Measurements from ENCODE around the gene ASPHD1.

The ASPHD1 gene

GRCh38 chr16:29894352-29894751, 5.9 kb upstream of the ASPHD1 start:
- H2BK120ac ChIP-seq (ENCODE audit: low read depth, low read length) = no peak overlapping the region
- H4K91ac ChIP-seq (ENCODE audit: low read length) = no peak overlapping the region
- WGBS = 74% methylated on average over 4 of the region's 4 CpGs
- H3K23ac ChIP-seq (ENCODE audit: low read length in 2 of 2) = no peak overlapping the region
- H4K8ac ChIP-seq (ENCODE audit: low read length) = no peak overlapping the region
- H2AK5ac ChIP-seq (ENCODE audit: low read length, severe bottlenecking) = no peak overlapping the region
- no peak overlapping the region for H2BK12ac ChIP-seq (ENCODE audit: low read length in 2 of 2)
- H3K4ac ChIP-seq (ENCODE audit: low read depth in 1 of 2, low read length in 2 of 2) = no peak overlapping the region
- H2BK5ac ChIP-seq (ENCODE audit: low read depth, low read length, poor library complexity, severe bottlenecking) = no peak overlapping the region
- no peak overlapping the region for H3K18ac ChIP-seq (ENCODE audit: low read depth in 1 of 2, low read length in 2 of 2)
- no peak overlapping the region for H3K27ac ChIP-seq (ENCODE audit: low read length, poor library complexity, severe bottlenecking)
- peaks cover 14% of the 10 kb centered on the region for H3K4me1 ChIP-seq (ENCODE audit: control insufficient read depth, insufficient read depth, low read depth, low read length)
- H3K9ac ChIP-seq (ENCODE audit: low read length) = no peak overlapping the region
- no peak overlapping the region for H3K4me2 ChIP-seq (ENCODE audit: low read length, poor library complexity, severe bottlenecking)
- peaks cover 0 to 17% of the 10 kb centered on the region in 2 experiments for H3K36me3 ChIP-seq (ENCODE audit: control insufficient read depth in 1 of 2, insufficient read depth in 2 of 2, low read depth in 1 of 2, low read length in 2 of 2)
- no peak overlapping the region for H2AFZ ChIP-seq (ENCODE audit: low read depth, low read length)
- DNase-seq = no peak
- H3K27me3 ChIP-seq (ENCODE audit: control insufficient read depth in 1 of 2, insufficient read depth in 1 of 2, low read length in 2 of 2) = peaks cover 0 to 34% of the 10 kb centered on the region in 2 experiments
- H3K9me3 ChIP-seq (ENCODE audit: control insufficient read depth, low read length) = no peaks in the 10 kb centered on the region
- H2BK15ac ChIP-seq (ENCODE audit: low read depth, poor library complexity, severe bottlenecking) = no peak overlapping the region
- H3K14ac ChIP-seq (ENCODE audit: low read length in 2 of 2) = no peak overlapping the region
- H3K79me1 ChIP-seq (replicated peaks; ENCODE audit: low read length, poor library complexity, severe bottlenecking) = peaks cover 7% of the 10 kb centered on the region
- H3K4me3 ChIP-seq (ENCODE audit: insufficient read depth in 1 of 2, low read depth in 1 of 2, low read length in 2 of 2) = no peak overlapping the region

DNA sequence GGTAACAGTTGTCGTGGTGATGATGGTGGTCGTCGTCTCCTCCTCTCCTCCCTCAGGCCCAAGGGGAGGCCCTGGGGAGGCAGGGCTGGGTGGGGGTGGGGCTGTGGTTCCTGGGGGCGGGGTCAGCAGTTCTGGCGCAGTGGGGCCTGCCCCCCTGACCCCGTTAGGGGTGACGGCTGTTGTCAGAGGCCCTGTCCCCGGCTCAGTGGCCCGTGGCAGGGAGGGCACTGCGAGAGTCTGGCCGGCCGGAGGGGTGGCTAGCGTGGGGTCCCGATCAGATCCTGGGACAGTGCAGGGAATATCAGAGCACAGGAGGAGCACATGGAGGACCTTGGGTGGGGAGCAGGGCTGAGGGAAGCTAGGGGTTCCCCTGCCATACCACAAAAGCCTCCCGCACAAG, 3.4 kb upstream of the ASPHD1 start:
- H2BK120ac ChIP-seq (ENCODE audit: low read depth, low read length) = no peak overlapping the region
- H3K27ac ChIP-seq (ENCODE audit: low read length, poor library complexity, severe bottlenecking) = no peak overlapping the region
- WGBS = 81% methylated on average over 14 of the region's 15 CpGs
- no peak overlapping the region for H3K18ac ChIP-seq (ENCODE audit: low read depth in 1 of 2, low read length in 2 of 2)
- no peak overlapping the region for H3K4ac ChIP-seq (ENCODE audit: low read depth in 1 of 2, low read length in 2 of 2)
- peaks cover 0 to 34% of the 10 kb centered on the region in 2 experiments for H3K27me3 ChIP-seq (ENCODE audit: control insufficient read depth in 1 of 2, insufficient read depth in 1 of 2, low read length in 2 of 2)
- H3K4me2 ChIP-seq (ENCODE audit: low read length, poor library complexity, severe bottlenecking) = no peak overlapping the region
- H2AFZ ChIP-seq (ENCODE audit: low read depth, low read length) = no peak overlapping the region
- H4K91ac ChIP-seq (ENCODE audit: low read length) = no peak overlapping the region
- no peak overlapping the region for H2BK5ac ChIP-seq (ENCODE audit: low read depth, low read length, poor library complexity, severe bottlenecking)
- no peak overlapping the region for H2BK12ac ChIP-seq (ENCODE audit: low read length in 2 of 2)
- DNase-seq = no peak
- no peaks in the 10 kb centered on the region for H3K9me3 ChIP-seq (ENCODE audit: control insufficient read depth, low read length)
- no peak overlapping the region for H2BK15ac ChIP-seq (ENCODE audit: low read depth, poor library complexity, severe bottlenecking)
- H3K36me3 ChIP-seq (ENCODE audit: control insufficient read depth in 1 of 2, insufficient read depth in 2 of 2, low read depth in 1 of 2, low read length in 2 of 2) = peaks cover 0 to 19% of the 10 kb centered on the region in 2 experiments
- no peak overlapping the region for H3K14ac ChIP-seq (ENCODE audit: low read length in 2 of 2)
- no peak overlapping the region for H3K23ac ChIP-seq (ENCODE audit: low read length in 2 of 2)
- no peak overlapping the region for H4K8ac ChIP-seq (ENCODE audit: low read length)
- H3K4me1 ChIP-seq (ENCODE audit: control insufficient read depth, insufficient read depth, low read depth, low read length) = peaks cover 29% of the 10 kb centered on the region
- H3K79me1 ChIP-seq (replicated peaks; ENCODE audit: low read length, poor library complexity, severe bottlenecking) = peaks cover 16% of the 10 kb centered on the region
- H3K9ac ChIP-seq (ENCODE audit: low read length) = no peak overlapping the region
- no peak overlapping the region for H3K4me3 ChIP-seq (ENCODE audit: insufficient read depth in 1 of 2, low read depth in 1 of 2, low read length in 2 of 2)
- H2AK5ac ChIP-seq (ENCODE audit: low read length, severe bottlenecking) = no peak overlapping the region

GRCh38 chr16:29897333-29897732, 3.0 kb upstream of the ASPHD1 start:
- Histone ChIP-seq H3K18ac (ENCODE audit: low read depth in 1 of 2, low read length in 2 of 2) (no peak overlapping the region), H3K9ac (ENCODE audit: low read length) (no peak overlapping the region), H4K8ac (ENCODE audit: low read length) (no peak overlapping the region), H3K4ac (ENCODE audit: low read depth in 1 of 2, low read length in 2 of 2) (no peak overlapping the region), H3K27me3 (ENCODE audit: control insufficient read depth in 1 of 2, insufficient read depth in 1 of 2, low read length in 2 of 2) (peaks cover 0 to 34% of the 10 kb centered on the region in 2 experiments), H2BK120ac (ENCODE audit: low read depth, low read length) (no peak overlapping the region), H2AK5ac (ENCODE audit: low read length, severe bottlenecking) (no peak overlapping the region), H3K4me1 (ENCODE audit: control insufficient read depth, insufficient read depth, low read depth, low read length) (peaks cover 32% of the 10 kb centered on the region), H3K9me3 (ENCODE audit: control insufficient read depth, low read length) (no peaks in the 10 kb centered on the region), H3K4me2 (ENCODE audit: low read length, poor library complexity, severe bottlenecking) (no peak overlapping the region), H4K91ac (ENCODE audit: low read length) (no peak overlapping the region), H2BK12ac (ENCODE audit: low read length in 2 of 2) (no peak overlapping the region), H3K4me3 (ENCODE audit: insufficient read depth in 1 of 2, low read depth in 1 of 2, low read length in 2 of 2) (no peak overlapping the region), H3K79me1 (replicated peaks; ENCODE audit: low read length, poor library complexity, severe bottlenecking) (peaks cover 17% of the 10 kb centered on the region), H3K36me3 (ENCODE audit: control insufficient read depth in 1 of 2, insufficient read depth in 2 of 2, low read depth in 1 of 2, low read length in 2 of 2) (peaks cover 0 to 19% of the 10 kb centered on the region in 2 experiments), H2BK5ac (ENCODE audit: low read depth, low read length, poor library complexity, severe bottlenecking) (no peak overlapping the region), H3K23ac (ENCODE audit: low read length in 2 of 2) (no peak overlapping the region), H2AFZ (ENCODE audit: low read depth, low read length) (no peak overlapping the region), H3K14ac (ENCODE audit: low read length in 2 of 2) (no peak overlapping the region), H2BK15ac (ENCODE audit: low read depth, poor library complexity, severe bottlenecking) (no peak overlapping the region), H3K27ac (ENCODE audit: low read length, poor library complexity, severe bottlenecking) (no peak overlapping the region)
- DNase-seq = no peak
- 51% methylated on average over 4 of the region's 4 CpGs for WGBS

GRCh38 chr16:29898135-29898803, 2.0 kb upstream of the ASPHD1 start:
- H3K14ac ChIP-seq (ENCODE audit: low read length in 2 of 2) = no peak overlapping the region
- peaks cover 0 to 15% of the 10 kb centered on the region in 2 experiments for H3K36me3 ChIP-seq (ENCODE audit: control insufficient read depth in 1 of 2, insufficient read depth in 2 of 2, low read depth in 1 of 2, low read length in 2 of 2)
- H4K8ac ChIP-seq (ENCODE audit: low read length) = no peak overlapping the region
- H2BK5ac ChIP-seq (ENCODE audit: low read depth, low read length, poor library complexity, severe bottlenecking) = no peak overlapping the region
- peak overlapping the region; percentile 96 for H3K4me2 ChIP-seq (ENCODE audit: low read length, poor library complexity, severe bottlenecking)
- no peak overlapping the region for H2AK5ac ChIP-seq (ENCODE audit: low read length, severe bottlenecking)
- no peak for DNase-seq
- H3K9me3 ChIP-seq (ENCODE audit: control insufficient read depth, low read length) = no peaks in the 10 kb centered on the region
- H3K4ac ChIP-seq (ENCODE audit: low read depth in 1 of 2, low read length in 2 of 2) = no peak overlapping the region
- peak overlapping the region in 1 of 2 experiments; percentile 59 for H3K4me3 ChIP-seq (ENCODE audit: insufficient read depth in 1 of 2, low read depth in 1 of 2, low read length in 2 of 2)
- no peak overlapping the region for H2AFZ ChIP-seq (ENCODE audit: low read depth, low read length)
- H3K79me1 ChIP-seq (replicated peaks; ENCODE audit: low read length, poor library complexity, severe bottlenecking) = peaks cover 18% of the 10 kb centered on the region
- no peak overlapping the region for H4K91ac ChIP-seq (ENCODE audit: low read length)
- H2BK15ac ChIP-seq (ENCODE audit: low read depth, poor library complexity, severe bottlenecking) = no peak overlapping the region
- 2% methylated on average over 6 of the region's 9 CpGs for WGBS
- H2BK12ac ChIP-seq (ENCODE audit: low read length in 2 of 2) = no peak overlapping the region
- no peak overlapping the region for H3K18ac ChIP-seq (ENCODE audit: low read depth in 1 of 2, low read length in 2 of 2)
- H3K9ac ChIP-seq (ENCODE audit: low read length) = no peak overlapping the region
- no peak overlapping the region for H3K23ac ChIP-seq (ENCODE audit: low read length in 2 of 2)
- H3K27me3 ChIP-seq (ENCODE audit: control insufficient read depth in 1 of 2, insufficient read depth in 1 of 2, low read length in 2 of 2) = peaks cover 0 to 34% of the 10 kb centered on the region in 2 experiments
- H3K27ac ChIP-seq (ENCODE audit: low read length, poor library complexity, severe bottlenecking) = no peak overlapping the region
- no peak overlapping the region for H2BK120ac ChIP-seq (ENCODE audit: low read depth, low read length)
- H3K4me1 ChIP-seq (ENCODE audit: control insufficient read depth, insufficient read depth, low read depth, low read length) = peaks cover 34% of the 10 kb centered on the region

Data from mesenchymal stem cell (in vitro differentiated cells and primary cell).